ENCODE data around the gene ZBTB5. TPM values are rescaled to one million over a fixed set of nuclear protein-coding genes. Genes with fewer than 3 reads are reported as not detected.

ZBTB5 gene
- total RNA-seq, 1 experiment from 2014 or later = 8.8 TPM

DNA sequence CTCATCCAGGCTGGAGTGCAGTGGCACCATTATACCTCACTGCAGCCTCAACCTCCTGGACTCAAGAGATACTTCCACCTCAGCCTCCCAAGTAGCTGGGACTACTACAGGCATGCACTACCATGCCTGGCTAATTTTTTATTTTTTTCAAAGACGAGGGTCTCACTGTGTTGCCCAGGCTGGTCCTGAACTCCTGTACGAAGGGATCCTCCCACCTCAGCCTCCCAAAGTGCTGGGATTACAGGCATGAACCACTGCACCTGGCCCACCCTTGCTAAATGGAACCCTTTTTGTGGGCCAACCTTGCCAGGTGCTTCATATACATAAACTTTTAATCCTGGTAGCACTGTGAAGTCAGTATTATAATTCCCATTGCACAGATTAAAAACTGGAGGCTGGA, 41.7 kb downstream of the ZBTB5 start:
- Histone ChIP-seq H3K79me2 (ENCODE audit: low read depth) (peaks cover 16% of the 10 kb centered on the region), H4K20me1 (ENCODE audit: insufficient read depth) (no peaks in the 10 kb centered on the region), H3K9me3 (ENCODE audit: insufficient read depth, low read depth) (no peaks in the 10 kb centered on the region), H3K4me2 (peak overlapping the region; percentile 85), H2AFZ (no peak overlapping the region), H3K9me2 (ENCODE audit: insufficient read depth) (no peaks in the 10 kb centered on the region), H3K27me3 (ENCODE audit: insufficient read depth, low read depth) (no peaks in the 10 kb centered on the region), H3F3A (ENCODE audit: insufficient read depth, low read depth) (no peaks in the 10 kb centered on the region), H3K4me1 (replicated peaks; ENCODE audit: insufficient read depth) (peaks cover 18% of the 10 kb centered on the region; the same call in 1 of the 2 replicates), H3K36me3 (ENCODE audit: low read depth) (no peaks in the 10 kb centered on the region), H3K27ac (no peak overlapping the region), H3K4me3 (peak overlapping the region; percentile 63; the same call in 1 of the 2 replicates)
- BruUV-seq (replicated peaks) = no TSS peak
- ChIA-PET CTCF (interaction anchor here (0.7 kb wide), 1 partner anchor 757 kb away, joined by 11 read pairs; no protein-coding TSS in a partner anchor), POLR2A (ENCODE audit: unreplicated experiment) (no interaction called here)
- no peak for DNase-seq
- TF ChIP-seq, protein P1, sequence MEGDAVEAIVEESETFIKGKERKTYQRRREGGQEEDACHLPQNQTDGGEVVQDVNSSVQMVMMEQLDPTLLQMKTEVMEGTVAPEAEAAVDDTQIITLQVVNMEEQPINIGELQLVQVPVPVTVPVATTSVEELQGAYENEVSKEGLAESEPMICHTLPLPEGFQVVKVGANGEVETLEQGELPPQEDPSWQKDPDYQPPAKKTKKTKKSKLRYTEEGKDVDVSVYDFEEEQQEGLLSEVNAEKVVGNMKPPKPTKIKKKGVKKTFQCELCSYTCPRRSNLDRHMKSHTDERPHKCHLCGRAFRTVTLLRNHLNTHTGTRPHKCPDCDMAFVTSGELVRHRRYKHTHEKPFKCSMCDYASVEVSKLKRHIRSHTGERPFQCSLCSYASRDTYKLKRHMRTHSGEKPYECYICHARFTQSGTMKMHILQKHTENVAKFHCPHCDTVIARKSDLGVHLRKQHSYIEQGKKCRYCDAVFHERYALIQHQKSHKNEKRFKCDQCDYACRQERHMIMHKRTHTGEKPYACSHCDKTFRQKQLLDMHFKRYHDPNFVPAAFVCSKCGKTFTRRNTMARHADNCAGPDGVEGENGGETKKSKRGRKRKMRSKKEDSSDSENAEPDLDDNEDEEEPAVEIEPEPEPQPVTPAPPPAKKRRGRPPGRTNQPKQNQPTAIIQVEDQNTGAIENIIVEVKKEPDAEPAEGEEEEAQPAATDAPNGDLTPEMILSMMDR (conservative IDR thresholded peaks at IDR 0.05) = no peak
- TF ChIP-seq EZH2 (IDR thresholded peaks at IDR 0.05; ENCODE audit: low read depth) = no peak
- intact Hi-C loops (cut with micrococcal nuclease; ENCODE audit: unreplicated experiment) = loop anchor here (2.0 kb wide), 1 partner anchor 41 kb away; the partner anchor contains the start of gene ZBTB5

- H3K27me3 ChIP-seq (ENCODE audit: insufficient read depth, low read depth) = no peaks in the 10 kb centered on the region
- peaks cover 16% of the 10 kb centered on the region for H3K79me2 ChIP-seq (ENCODE audit: low read depth)
- H3K4me1 ChIP-seq (replicated peaks; ENCODE audit: insufficient read depth) = peaks cover 21% of the 10 kb centered on the region; the same call in 1 of the 2 replicates
- H3K27ac ChIP-seq = peak within 1 kb of the TSS; percentile 50
- H3K36me3 ChIP-seq (ENCODE audit: low read depth) = no peaks in the 10 kb centered on the region
- H3K9me3 ChIP-seq (ENCODE audit: insufficient read depth, low read depth) = no peaks in the 10 kb centered on the region
- TSS peak; percentile 65 for BruUV-seq (replicated peaks)
- ChIA-PET CTCF (interaction anchor here (0.7 kb wide), 1 partner anchor 756 kb away, joined by 11 read pairs; no protein-coding TSS in a partner anchor), POLR2A (ENCODE audit: unreplicated experiment) (interaction anchor here (0.5 kb wide), 1 partner anchor 40 kb away, joined by 7 read pairs; no protein-coding TSS in a partner anchor)
- H3K9me2 ChIP-seq (ENCODE audit: insufficient read depth) = no peaks in the 10 kb centered on the region
- intact Hi-C loops (cut with micrococcal nuclease; ENCODE audit: unreplicated experiment) = loop anchor here (2.0 kb wide), 1 partner anchor 42 kb away; the partner anchor contains the start of gene ZBTB5
- DNase-seq = peak; percentile 48 to 76
- H3K4me3 ChIP-seq = peak within 1 kb of the TSS; percentile 63
- no peak for TF ChIP-seq EZH2 (IDR thresholded peaks at IDR 0.05; ENCODE audit: low read depth)
- TF ChIP-seq, protein P1 (conservative IDR thresholded peaks at IDR 0.05) = no peak
- no peaks in the 10 kb centered on the region for H3F3A ChIP-seq (ENCODE audit: insufficient read depth, low read depth)
- H4K20me1 ChIP-seq (ENCODE audit: insufficient read depth) = no peaks in the 10 kb centered on the region
- peak within 1 kb of the TSS; percentile 85 for H3K4me2 ChIP-seq
- H2AFZ ChIP-seq = peak within 1 kb of the TSS; percentile 84
Observed at GRCh38 chr9:37422289-37423104, 42.8 kb downstream of the ZBTB5 start, which contains the start of gene GRHPR. Gene GRHPR, plus strand, starts transcription at chr9:37422696. Its CDS starts 55 bp downstream, at chr9:37422751.

- no peaks in the 10 kb centered on the region for H3K9me2 ChIP-seq (ENCODE audit: insufficient read depth)
- H2AFZ ChIP-seq = peak overlapping the region; percentile 84; the same call in 1 of the 2 replicates
- H3K36me3 ChIP-seq (ENCODE audit: low read depth) = no peaks in the 10 kb centered on the region
- H3K4me3 ChIP-seq = peak overlapping the region; percentile 63
- intact Hi-C loops (cut with micrococcal nuclease; ENCODE audit: unreplicated experiment) = loop anchor here (2.0 kb wide), 1 partner anchor 43 kb away; the partner anchor contains the start of gene ZBTB5
- ChIA-PET CTCF (no interaction called here), POLR2A (ENCODE audit: unreplicated experiment) (no interaction called here)
- no peaks in the 10 kb centered on the region for H3K9me3 ChIP-seq (ENCODE audit: insufficient read depth, low read depth)
- TF ChIP-seq EZH2 (IDR thresholded peaks at IDR 0.05; ENCODE audit: low read depth) = no peak
- TF ChIP-seq, protein P1 (conservative IDR thresholded peaks at IDR 0.05) = no peak
- H3K79me2 ChIP-seq (ENCODE audit: low read depth) = peaks cover 16% of the 10 kb centered on the region
- H4K20me1 ChIP-seq (ENCODE audit: insufficient read depth) = no peaks in the 10 kb centered on the region
- peak in 1 of 2 experiments; percentile 13 for DNase-seq
- H3F3A ChIP-seq (ENCODE audit: insufficient read depth, low read depth) = no peaks in the 10 kb centered on the region
- H3K4me1 ChIP-seq (replicated peaks; ENCODE audit: insufficient read depth) = peaks cover 21% of the 10 kb centered on the region; the same call in 1 of the 2 replicates
- H3K4me2 ChIP-seq = peak overlapping the region; percentile 85
- no TSS peak for BruUV-seq (replicated peaks)
- peak overlapping the region; percentile 50 for H3K27ac ChIP-seq
- no peaks in the 10 kb centered on the region for H3K27me3 ChIP-seq (ENCODE audit: insufficient read depth, low read depth)
Observed at GRCh38 chr9:37421914-37422288, 43.3 kb downstream of the ZBTB5 start.

Measured in PC-9 (cell line).